OCI-M2 (cell line): Measurements from ENCODE around the gene RNF220.

ENCODE experiments used
- DNase-seq: peaks from one replicate; lab custom pipeline; 2025; ENCODE audit not compliant: unreplicated experiment; lab: John Stamatoyannopoulos, UW

The RNF220 gene

GRCh38 chr1:44672961-44673674 lies 268.1 kb downstream of the RNF220 start:
- DNase-seq, result no peak

- no peak for DNase-seq
Observed at GRCh38 chr1:44673675-44674112, 268.6 kb downstream of the RNF220 start.

- DNase-seq, result peak; percentile 61
Observed at GRCh38 chr1:44674113-44675000, 269.3 kb downstream of the RNF220 start, which contains the start of the genes ARMH1 and TMEM53. TSS of gene ARMH1 (plus strand) at chr1:44674714. CDS start at chr1:44689698, 14,984 bp downstream. TSS of gene TMEM53 (minus strand) at chr1:44674481. CDS start at chr1:44674391, 90 bp downstream.

GRCh38 chr1:44675186-44675585 lies 270.1 kb downstream of the RNF220 start:
- no peak for DNase-seq

GRCh38 chr1:44676484-44677200 lies 271.6 kb downstream of the RNF220 start:
- no peak for DNase-seq

- DNase-seq, result no peak
Observed at GRCh38 chr1:44677201-44677766, 272.2 kb downstream of the RNF220 start.

- no peak for DNase-seq
Observed at GRCh38 chr1:44678120-44678519, 273.1 kb downstream of the RNF220 start.

GRCh38 chr1:44678626-44679025 lies 273.6 kb downstream of the RNF220 start:
- no peak for DNase-seq

GRCh38 chr1:44679468-44679867 lies 274.4 kb downstream of the RNF220 start:
- DNase-seq, result no peak

- DNase-seq, result no peak
Observed at GRCh38 chr1:44681905-44682882, 277.1 kb downstream of the RNF220 start.

- no peak for DNase-seq
Observed at GRCh38 chr1:44682883-44683265, 277.8 kb downstream of the RNF220 start.

- DNase-seq, result no peak
Observed at GRCh38 chr1:44684525-44684924, 279.5 kb downstream of the RNF220 start.

- no peak for DNase-seq
Observed at GRCh38 chr1:44685218-44685617, 280.2 kb downstream of the RNF220 start.

- no peak for DNase-seq
Observed at GRCh38 chr1:44685881-44686280, 280.8 kb downstream of the RNF220 start.

- DNase-seq, result no peak
Observed at GRCh38 chr1:44688760-44689446, 283.8 kb downstream of the RNF220 start.

- no peak for DNase-seq
Observed at GRCh38 chr1:44689447-44689765, 284.4 kb downstream of the RNF220 start.

- DNase-seq, result no peak
Observed at GRCh38 chr1:44693159-44693558, 288.1 kb downstream of the RNF220 start.

GRCh38 chr1:44693900-44694299 lies 288.8 kb downstream of the RNF220 start:
- no peak for DNase-seq

- no peak for DNase-seq
Observed at GRCh38 chr1:44694863-44695478, 289.9 kb downstream of the RNF220 start.
